SH-SY5Y (cell line): ENCODE results near the gene ARMC8.

ENCODE experiments used
- GATA2 ChIP-seq: IDR thresholded peaks from 2 replicates; pipeline ENCODE4 v1.6.1; 2011; ENCODE audit warnings: mild to moderate bottlenecking, low read depth, low read length
- GATA3 ChIP-seq: IDR thresholded peaks from 2 replicates; pipeline ENCODE4 v1.6.1; 2011; ENCODE audit warnings: low read depth, mild to moderate bottlenecking, low read length, moderate library complexity

ARMC8 gene

GRCh38 chr3:138220788-138221187, 33.7 kb downstream of the ARMC8 start:
- TF ChIP-seq GATA2 (no peak), GATA3 (no peak)

- no peak for TF ChIP-seq GATA2
- no peak for TF ChIP-seq GATA3
Observed at GRCh38 chr3:138222131-138222941, 35.2 kb downstream of the ARMC8 start.

GRCh38 chr3:138222942-138223287, 35.8 kb downstream of the ARMC8 start:
- no peak for TF ChIP-seq GATA2
- no peak for TF ChIP-seq GATA3

GRCh38 chr3:138227650-138228049, 40.5 kb downstream of the ARMC8 start:
- TF ChIP-seq GATA2: no peak
- TF ChIP-seq GATA3: no peak

GRCh38 chr3:138230525-138230924, 43.4 kb downstream of the ARMC8 start:
- TF ChIP-seq GATA2 (no peak), GATA3 (no peak)

- TF ChIP-seq GATA2: no peak
- no peak for TF ChIP-seq GATA3
Observed at GRCh38 chr3:138232705-138233364, 45.7 kb downstream of the ARMC8 start.

- TF ChIP-seq GATA3: no peak
- no peak for TF ChIP-seq GATA2
Observed at GRCh38 chr3:138234401-138235179, 47.5 kb downstream of the ARMC8 start.

GRCh38 chr3:138238711-138239110, 51.6 kb downstream of the ARMC8 start:
- TF ChIP-seq GATA3 (no peak), GATA2 (no peak)

GRCh38 chr3:138241061-138241460, 54.0 kb downstream of the ARMC8 start:
- TF ChIP-seq GATA3: no peak
- TF ChIP-seq GATA2: no peak

- TF ChIP-seq GATA3 (no peak), GATA2 (no peak)
Observed at GRCh38 chr3:138241676-138242075, 54.6 kb downstream of the ARMC8 start.

GRCh38 chr3:138242466-138242865, 55.4 kb downstream of the ARMC8 start:
- TF ChIP-seq GATA3: no peak
- TF ChIP-seq GATA2: no peak

GRCh38 chr3:138245026-138245425, 57.9 kb downstream of the ARMC8 start:
- TF ChIP-seq GATA3: no peak
- no peak for TF ChIP-seq GATA2

- TF ChIP-seq GATA2: no peak
- TF ChIP-seq GATA3: no peak
Observed at GRCh38 chr3:138249636-138250035, 62.5 kb downstream of the ARMC8 start.

- TF ChIP-seq GATA2: no peak
- no peak for TF ChIP-seq GATA3
Observed at GRCh38 chr3:138253609-138254008, 66.5 kb downstream of the ARMC8 start.
